ENCODE data around the gene SOCS4.
"Not testable (repeated sequence)": the region's sequence is repeated elsewhere in the genome, so short reads cannot be mapped to it uniquely, and the experiment has no call there.

The SOCS4 gene

GRCh38 chr14:55059333-55059732, 32.3 kb downstream of the SOCS4 start:
- H3K27me3 ChIP-seq (replicated peaks; ENCODE audit: control insufficient read depth, insufficient read depth, low read length), result no peaks in the 10 kb centered on the region
- no peak for TF ChIP-seq CTCF (IDR thresholded peaks at IDR 0.05; ENCODE audit: insufficient read depth, low read length, poor library complexity, severe bottlenecking)
- no peak overlapping the region for H3K4me3 ChIP-seq (replicated peaks; ENCODE audit: low read depth, low read length)
- H3K36me3 ChIP-seq (ENCODE audit: control insufficient read depth, insufficient read depth, low read length), result peaks cover 10% of the 10 kb centered on the region
- DNase-seq (ENCODE audit: extremely low read depth, insufficient read length), result no peak

- DNase-seq (ENCODE audit: extremely low read depth, insufficient read length), result no peak
- TF ChIP-seq CTCF (IDR thresholded peaks at IDR 0.05; ENCODE audit: insufficient read depth, low read length, poor library complexity, severe bottlenecking), result no peak
- Histone ChIP-seq H3K36me3 (ENCODE audit: control insufficient read depth, insufficient read depth, low read length) (peaks cover 10% of the 10 kb centered on the region), H3K27me3 (replicated peaks; ENCODE audit: control insufficient read depth, insufficient read depth, low read length) (no peaks in the 10 kb centered on the region), H3K4me3 (replicated peaks; ENCODE audit: low read depth, low read length) (no peak overlapping the region)
Observed at GRCh38 chr14:55062517-55063351, 35.7 kb downstream of the SOCS4 start.

GRCh38 chr14:55064896-55065295, 37.9 kb downstream of the SOCS4 start:
- H3K4me3 ChIP-seq (replicated peaks; ENCODE audit: low read depth, low read length); H3K27me3 ChIP-seq (replicated peaks; ENCODE audit: control insufficient read depth, insufficient read depth, low read length); DNase-seq (ENCODE audit: extremely low read depth, insufficient read length); H3K36me3 ChIP-seq (ENCODE audit: control insufficient read depth, insufficient read depth, low read length): not testable (repeated sequence)

GRCh38 chr14:55065411-55065810, 38.4 kb downstream of the SOCS4 start:
- no peak for TF ChIP-seq CTCF (IDR thresholded peaks at IDR 0.05; ENCODE audit: insufficient read depth, low read length, poor library complexity, severe bottlenecking)
- Histone ChIP-seq H3K27me3 (replicated peaks; ENCODE audit: control insufficient read depth, insufficient read depth, low read length) (no peaks in the 10 kb centered on the region), H3K4me3 (replicated peaks; ENCODE audit: low read depth, low read length) (no peak overlapping the region), H3K36me3 (ENCODE audit: control insufficient read depth, insufficient read depth, low read length) (peaks cover 7% of the 10 kb centered on the region)
- no peak for DNase-seq (ENCODE audit: extremely low read depth, insufficient read length)

- DNase-seq (ENCODE audit: extremely low read depth, insufficient read length), result no peak
- no peak for TF ChIP-seq CTCF (IDR thresholded peaks at IDR 0.05; ENCODE audit: insufficient read depth, low read length, poor library complexity, severe bottlenecking)
- H3K4me3 ChIP-seq (replicated peaks; ENCODE audit: low read depth, low read length), result no peak overlapping the region
- H3K27me3 ChIP-seq (replicated peaks; ENCODE audit: control insufficient read depth, insufficient read depth, low read length), result no peaks in the 10 kb centered on the region
- peaks cover 7% of the 10 kb centered on the region for H3K36me3 ChIP-seq (ENCODE audit: control insufficient read depth, insufficient read depth, low read length)
Observed at GRCh38 chr14:55066223-55066622, 39.2 kb downstream of the SOCS4 start.

GRCh38 chr14:55070981-55071411, 44.0 kb downstream of the SOCS4 start:
- DNase-seq (ENCODE audit: extremely low read depth, insufficient read length), result no peak
- H3K36me3 ChIP-seq (ENCODE audit: control insufficient read depth, insufficient read depth, low read length), result no peaks in the 10 kb centered on the region
- no peak for TF ChIP-seq CTCF (IDR thresholded peaks at IDR 0.05; ENCODE audit: insufficient read depth, low read length, poor library complexity, severe bottlenecking)

More at GRCh38 chr14:55070981-55071411, 44.0 kb downstream of the SOCS4 start:
- Histone ChIP-seq H3K4me3 (replicated peaks; ENCODE audit: low read depth, low read length) (no peak overlapping the region), H3K27me3 (replicated peaks; ENCODE audit: control insufficient read depth, insufficient read depth, low read length) (no peaks in the 10 kb centered on the region)

Data from GM06990 (cell line).